ENCODE measurements around the gene SEH1L.

Gene SEH1L

GRCh38 chr18:12921178-12921577 lies 26.6 kb upstream of the SEH1L start:
- Histone ChIP-seq H3K36me3 (ENCODE audit: control insufficient read depth in 2 of 2, insufficient read depth in 2 of 2, low read length in 2 of 2) (no peaks in the 10 kb centered on the region), H3K9ac (ENCODE audit: low read depth in 1 of 2, low read length in 2 of 2) (no peak overlapping the region), H3K4me3 (ENCODE audit: low read length in 2 of 2) (no peak overlapping the region), H3K9me3 (ENCODE audit: control insufficient read depth in 2 of 2, low read length in 2 of 2) (no peaks in the 10 kb centered on the region), H3K27me3 (ENCODE audit: control insufficient read depth in 2 of 2, insufficient read depth in 2 of 2, low read length in 2 of 2) (no peaks in the 10 kb centered on the region), H3K27ac (ENCODE audit: low read depth in 2 of 2, low read length in 2 of 2) (no peak overlapping the region), H3K4me1 (ENCODE audit: control insufficient read depth in 2 of 2, insufficient read depth in 2 of 2, low read length in 2 of 2) (no peaks in the 10 kb centered on the region)

DNA sequence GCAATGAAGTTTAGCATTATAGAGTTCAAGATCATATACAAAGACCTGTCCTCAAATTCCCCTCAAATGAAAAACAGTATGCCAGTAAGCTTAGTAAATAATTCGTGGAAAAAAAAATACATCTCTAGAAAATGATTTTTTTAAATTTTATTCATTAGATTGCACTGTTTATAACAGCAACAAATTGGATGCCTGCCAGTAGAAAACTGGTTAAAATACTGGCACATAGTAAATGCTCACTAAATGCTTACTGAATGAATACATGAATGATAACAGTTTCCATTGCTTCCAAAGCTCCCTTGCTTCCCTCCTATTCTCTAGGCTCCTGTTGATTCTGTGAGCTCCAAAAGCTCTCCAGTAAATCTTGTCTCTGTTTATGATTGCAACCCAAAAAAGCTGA lies 25.5 kb upstream of the SEH1L start:
- H3K9ac ChIP-seq (ENCODE audit: low read depth in 1 of 2, low read length in 2 of 2): no peak overlapping the region
- H3K36me3 ChIP-seq (ENCODE audit: control insufficient read depth in 2 of 2, insufficient read depth in 2 of 2, low read length in 2 of 2): no peaks in the 10 kb centered on the region
- H3K9me3 ChIP-seq (ENCODE audit: control insufficient read depth in 2 of 2, low read length in 2 of 2): no peaks in the 10 kb centered on the region
- no peaks in the 10 kb centered on the region for H3K4me1 ChIP-seq (ENCODE audit: control insufficient read depth in 2 of 2, insufficient read depth in 2 of 2, low read length in 2 of 2)
- H3K27ac ChIP-seq (ENCODE audit: low read depth in 2 of 2, low read length in 2 of 2): no peak overlapping the region
- no peaks in the 10 kb centered on the region for H3K27me3 ChIP-seq (ENCODE audit: control insufficient read depth in 2 of 2, insufficient read depth in 2 of 2, low read length in 2 of 2)
- no peak overlapping the region for H3K4me3 ChIP-seq (ENCODE audit: low read length in 2 of 2)

DNA sequence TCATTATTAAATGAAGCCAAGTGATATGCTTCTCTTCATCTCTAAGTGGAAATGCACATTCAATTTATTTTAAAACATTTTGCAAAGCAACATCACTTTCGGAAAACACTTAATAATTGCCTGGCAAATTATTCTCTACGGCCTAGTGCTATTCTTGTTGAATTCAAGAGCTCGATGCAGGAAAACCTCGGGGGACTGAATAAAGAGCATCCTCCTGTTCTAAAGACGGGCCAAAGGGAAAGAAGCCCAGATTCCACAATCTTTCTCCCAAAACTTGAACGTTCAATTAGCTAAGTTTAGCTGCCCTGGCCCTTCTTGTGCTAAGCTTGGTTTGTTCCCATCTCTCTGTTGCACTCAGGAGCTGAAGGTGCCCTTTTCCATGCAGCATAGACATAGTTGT lies 23.2 kb upstream of the SEH1L start:
- Histone ChIP-seq H3K27me3 (ENCODE audit: control insufficient read depth in 2 of 2, insufficient read depth in 2 of 2, low read length in 2 of 2) (no peaks in the 10 kb centered on the region), H3K36me3 (ENCODE audit: control insufficient read depth in 2 of 2, insufficient read depth in 2 of 2, low read length in 2 of 2) (no peaks in the 10 kb centered on the region), H3K9me3 (ENCODE audit: control insufficient read depth in 2 of 2, low read length in 2 of 2) (no peaks in the 10 kb centered on the region), H3K4me1 (ENCODE audit: control insufficient read depth in 2 of 2, insufficient read depth in 2 of 2, low read length in 2 of 2) (no peaks in the 10 kb centered on the region), H3K4me3 (ENCODE audit: low read length in 2 of 2) (no peak overlapping the region), H3K27ac (ENCODE audit: low read depth in 2 of 2, low read length in 2 of 2) (no peak overlapping the region), H3K9ac (ENCODE audit: low read depth in 1 of 2, low read length in 2 of 2) (no peak overlapping the region)

DNA sequence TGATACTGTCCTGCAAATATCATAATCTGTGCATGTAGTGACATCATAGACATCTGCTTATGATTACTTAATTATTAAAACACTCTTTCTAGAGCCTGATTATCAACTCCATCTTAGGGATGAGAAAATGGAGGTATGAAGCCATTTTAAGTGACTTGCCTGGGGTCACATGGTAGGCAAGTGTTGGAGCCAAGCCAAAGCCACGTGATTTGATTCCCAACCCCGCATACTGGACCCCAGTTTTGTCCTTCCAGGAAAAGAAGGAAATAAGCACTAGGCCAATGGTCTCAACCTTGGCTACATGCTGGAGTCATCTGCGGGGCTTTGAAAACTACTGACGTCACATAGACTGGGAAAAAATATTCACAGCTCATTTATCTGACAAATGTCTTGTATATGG lies 19.6 kb upstream of the SEH1L start:
- H3K4me1 ChIP-seq (ENCODE audit: control insufficient read depth in 2 of 2, insufficient read depth in 2 of 2, low read length in 2 of 2): no peaks in the 10 kb centered on the region
- no peak overlapping the region for H3K4me3 ChIP-seq (ENCODE audit: low read length in 2 of 2)
- H3K36me3 ChIP-seq (ENCODE audit: control insufficient read depth in 2 of 2, insufficient read depth in 2 of 2, low read length in 2 of 2): no peaks in the 10 kb centered on the region
- no peaks in the 10 kb centered on the region for H3K27me3 ChIP-seq (ENCODE audit: control insufficient read depth in 2 of 2, insufficient read depth in 2 of 2, low read length in 2 of 2)
- no peak overlapping the region for H3K9ac ChIP-seq (ENCODE audit: low read depth in 1 of 2, low read length in 2 of 2)
- no peaks in the 10 kb centered on the region for H3K9me3 ChIP-seq (ENCODE audit: control insufficient read depth in 2 of 2, low read length in 2 of 2)
- H3K27ac ChIP-seq (ENCODE audit: low read depth in 2 of 2, low read length in 2 of 2): no peak overlapping the region

DNA sequence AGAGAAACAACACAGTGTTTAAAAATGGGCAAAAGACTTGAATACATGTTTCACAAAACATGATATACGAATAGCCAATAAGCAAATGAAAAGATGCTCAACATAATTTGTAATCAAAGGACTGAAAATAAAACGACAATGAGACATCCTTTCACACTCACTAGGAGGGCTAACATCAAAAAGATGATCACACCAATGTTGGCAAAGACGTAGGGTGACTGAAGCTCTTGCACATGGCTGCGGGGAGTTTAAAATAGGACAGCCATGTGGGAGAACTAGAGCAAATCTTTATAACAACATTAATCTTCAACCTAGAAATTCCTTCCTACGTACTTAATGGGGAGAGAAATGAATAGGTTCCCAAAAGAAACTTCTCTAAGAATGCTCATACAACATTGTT lies 19.2 kb upstream of the SEH1L start:
- no peak overlapping the region for H3K4me3 ChIP-seq (ENCODE audit: low read length in 2 of 2)
- no peaks in the 10 kb centered on the region for H3K9me3 ChIP-seq (ENCODE audit: control insufficient read depth in 2 of 2, low read length in 2 of 2)
- H3K27ac ChIP-seq (ENCODE audit: low read depth in 2 of 2, low read length in 2 of 2): no peak overlapping the region
- H3K27me3 ChIP-seq (ENCODE audit: control insufficient read depth in 2 of 2, insufficient read depth in 2 of 2, low read length in 2 of 2): no peaks in the 10 kb centered on the region
- H3K36me3 ChIP-seq (ENCODE audit: control insufficient read depth in 2 of 2, insufficient read depth in 2 of 2, low read length in 2 of 2): no peaks in the 10 kb centered on the region
- H3K4me1 ChIP-seq (ENCODE audit: control insufficient read depth in 2 of 2, insufficient read depth in 2 of 2, low read length in 2 of 2): no peaks in the 10 kb centered on the region
- no peak overlapping the region for H3K9ac ChIP-seq (ENCODE audit: low read depth in 1 of 2, low read length in 2 of 2)

- Histone ChIP-seq H3K36me3 (ENCODE audit: control insufficient read depth in 2 of 2, insufficient read depth in 2 of 2, low read length in 2 of 2) (no peaks in the 10 kb centered on the region), H3K4me3 (ENCODE audit: low read length in 2 of 2) (no peak overlapping the region), H3K9ac (ENCODE audit: low read depth in 1 of 2, low read length in 2 of 2) (no peak overlapping the region), H3K27ac (ENCODE audit: low read depth in 2 of 2, low read length in 2 of 2) (no peak overlapping the region), H3K4me1 (ENCODE audit: control insufficient read depth in 2 of 2, insufficient read depth in 2 of 2, low read length in 2 of 2) (no peaks in the 10 kb centered on the region), H3K9me3 (ENCODE audit: control insufficient read depth in 2 of 2, low read length in 2 of 2) (no peaks in the 10 kb centered on the region), H3K27me3 (ENCODE audit: control insufficient read depth in 2 of 2, insufficient read depth in 2 of 2, low read length in 2 of 2) (no peaks in the 10 kb centered on the region)
Measured at GRCh38 chr18:12929477-12930083, 18.2 kb upstream of the SEH1L start.

GRCh38 chr18:12930376-12930775 lies 17.4 kb upstream of the SEH1L start:
- H3K4me3 ChIP-seq (ENCODE audit: low read length in 2 of 2): no peak overlapping the region
- no peak overlapping the region for H3K27ac ChIP-seq (ENCODE audit: low read depth in 2 of 2, low read length in 2 of 2)
- no peaks in the 10 kb centered on the region for H3K9me3 ChIP-seq (ENCODE audit: control insufficient read depth in 2 of 2, low read length in 2 of 2)
- H3K4me1 ChIP-seq (ENCODE audit: control insufficient read depth in 2 of 2, insufficient read depth in 2 of 2, low read length in 2 of 2): no peaks in the 10 kb centered on the region
- no peak overlapping the region for H3K9ac ChIP-seq (ENCODE audit: low read depth in 1 of 2, low read length in 2 of 2)
- H3K36me3 ChIP-seq (ENCODE audit: control insufficient read depth in 2 of 2, insufficient read depth in 2 of 2, low read length in 2 of 2): no peaks in the 10 kb centered on the region
- no peaks in the 10 kb centered on the region for H3K27me3 ChIP-seq (ENCODE audit: control insufficient read depth in 2 of 2, insufficient read depth in 2 of 2, low read length in 2 of 2)

DNA sequence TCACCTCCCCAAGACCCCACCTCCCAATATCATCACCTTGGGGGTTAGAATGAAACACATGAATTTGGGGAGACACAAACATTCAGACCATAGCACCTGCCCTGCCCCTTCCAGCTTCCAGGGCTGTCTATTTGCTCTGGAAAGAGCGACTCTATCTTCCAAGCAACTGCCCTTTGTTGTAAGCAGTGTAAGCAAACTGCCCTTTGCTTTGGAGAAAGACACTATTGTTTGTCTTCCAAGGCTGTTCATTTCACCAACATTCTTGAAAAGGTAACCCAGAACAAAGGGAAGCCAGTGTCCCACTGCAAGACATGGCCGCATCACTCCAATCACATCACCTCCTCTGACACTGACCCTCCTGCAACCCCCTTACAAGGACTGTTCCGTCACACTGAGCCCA lies 16.9 kb upstream of the SEH1L start:
- Histone ChIP-seq H3K27me3 (ENCODE audit: control insufficient read depth in 2 of 2, insufficient read depth in 2 of 2, low read length in 2 of 2) (no peaks in the 10 kb centered on the region), H3K9me3 (ENCODE audit: control insufficient read depth in 2 of 2, low read length in 2 of 2) (no peaks in the 10 kb centered on the region), H3K27ac (ENCODE audit: low read depth in 2 of 2, low read length in 2 of 2) (no peak overlapping the region), H3K36me3 (ENCODE audit: control insufficient read depth in 2 of 2, insufficient read depth in 2 of 2, low read length in 2 of 2) (no peaks in the 10 kb centered on the region), H3K4me3 (ENCODE audit: low read length in 2 of 2) (no peak overlapping the region), H3K9ac (ENCODE audit: low read depth in 1 of 2, low read length in 2 of 2) (no peak overlapping the region), H3K4me1 (ENCODE audit: control insufficient read depth in 2 of 2, insufficient read depth in 2 of 2, low read length in 2 of 2) (no peaks in the 10 kb centered on the region)

DNA sequence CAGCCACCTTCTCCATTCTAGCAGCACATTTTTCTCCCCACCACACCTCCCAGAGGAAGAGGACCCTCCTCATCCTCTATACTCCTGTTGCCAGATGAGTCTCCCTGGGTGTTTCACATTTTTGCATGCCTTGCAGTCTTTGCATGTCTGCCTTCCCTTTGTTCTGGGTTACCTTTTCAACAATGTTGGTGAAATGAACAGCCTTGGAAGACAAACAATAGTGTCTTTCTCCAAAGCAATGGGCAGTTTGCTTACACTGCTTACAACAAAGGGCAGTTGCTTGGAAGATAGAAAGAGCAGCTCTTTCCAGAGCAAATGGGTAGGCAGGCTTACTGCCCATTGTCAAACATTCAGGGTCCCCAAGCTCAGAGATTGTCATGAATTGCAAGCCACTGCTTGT lies 14.5 kb upstream of the SEH1L start:
- Histone ChIP-seq H3K4me3 (ENCODE audit: low read length in 2 of 2) (no peak overlapping the region), H3K9ac (ENCODE audit: low read depth in 1 of 2, low read length in 2 of 2) (no peak overlapping the region), H3K9me3 (ENCODE audit: control insufficient read depth in 2 of 2, low read length in 2 of 2) (no peaks in the 10 kb centered on the region), H3K36me3 (ENCODE audit: control insufficient read depth in 2 of 2, insufficient read depth in 2 of 2, low read length in 2 of 2) (no peaks in the 10 kb centered on the region), H3K27me3 (ENCODE audit: control insufficient read depth in 2 of 2, insufficient read depth in 2 of 2, low read length in 2 of 2) (no peaks in the 10 kb centered on the region), H3K27ac (ENCODE audit: low read depth in 2 of 2, low read length in 2 of 2) (no peak overlapping the region), H3K4me1 (ENCODE audit: control insufficient read depth in 2 of 2, insufficient read depth in 2 of 2, low read length in 2 of 2) (no peaks in the 10 kb centered on the region)

- Histone ChIP-seq H3K27me3 (ENCODE audit: control insufficient read depth in 2 of 2, insufficient read depth in 2 of 2, low read length in 2 of 2) (no peaks in the 10 kb centered on the region), H3K36me3 (ENCODE audit: control insufficient read depth in 2 of 2, insufficient read depth in 2 of 2, low read length in 2 of 2) (no peaks in the 10 kb centered on the region), H3K9ac (ENCODE audit: low read depth in 1 of 2, low read length in 2 of 2) (peak overlapping the region in 1 of 2 donors; percentile 8), H3K4me3 (ENCODE audit: low read length in 2 of 2) (peak overlapping the region in 1 of 2 donors; percentile 31), H3K9me3 (ENCODE audit: control insufficient read depth in 2 of 2, low read length in 2 of 2) (no peaks in the 10 kb centered on the region), H3K27ac (ENCODE audit: low read depth in 2 of 2, low read length in 2 of 2) (no peak overlapping the region), H3K4me1 (ENCODE audit: control insufficient read depth in 2 of 2, insufficient read depth in 2 of 2, low read length in 2 of 2) (no peaks in the 10 kb centered on the region)
Measured at GRCh38 chr18:12934454-12935071, 13.2 kb upstream of the SEH1L start.
